Left renal pelvis (tissue), 4 donors: ENCODE data around the gene CIBAR2. TPM values are rescaled to one million over a fixed set of nuclear protein-coding genes. Genes with fewer than 3 reads are reported as not detected.

Source experiments
- DNase-seq, 4 donors: peaks; one replicate each; pipeline ENCODE4 v3.0.0-alpha.2; 2013; ENCODE audit warnings: low read depth in 4 of 4, low spot score in 3 of 4
- polyA plus RNA-seq, 4 donors: library from polyadenylated mRNA; unstranded; fragments of 120-200 nt; gene quantifications; one replicate each; pipeline ENCODE4 v1.2.1, GENCODE V29; 2013; ENCODE audit not compliant: insufficient read length in 4 of 4

CIBAR2 gene
- polyA plus RNA-seq, 4 donors = 0.16 to 0.29 (median 0.18) TPM; not detected in 1

GRCh38 chr16:85145188-85145587, 32.9 kb upstream of the CIBAR2 start:
- DNase-seq = no peak

DNA sequence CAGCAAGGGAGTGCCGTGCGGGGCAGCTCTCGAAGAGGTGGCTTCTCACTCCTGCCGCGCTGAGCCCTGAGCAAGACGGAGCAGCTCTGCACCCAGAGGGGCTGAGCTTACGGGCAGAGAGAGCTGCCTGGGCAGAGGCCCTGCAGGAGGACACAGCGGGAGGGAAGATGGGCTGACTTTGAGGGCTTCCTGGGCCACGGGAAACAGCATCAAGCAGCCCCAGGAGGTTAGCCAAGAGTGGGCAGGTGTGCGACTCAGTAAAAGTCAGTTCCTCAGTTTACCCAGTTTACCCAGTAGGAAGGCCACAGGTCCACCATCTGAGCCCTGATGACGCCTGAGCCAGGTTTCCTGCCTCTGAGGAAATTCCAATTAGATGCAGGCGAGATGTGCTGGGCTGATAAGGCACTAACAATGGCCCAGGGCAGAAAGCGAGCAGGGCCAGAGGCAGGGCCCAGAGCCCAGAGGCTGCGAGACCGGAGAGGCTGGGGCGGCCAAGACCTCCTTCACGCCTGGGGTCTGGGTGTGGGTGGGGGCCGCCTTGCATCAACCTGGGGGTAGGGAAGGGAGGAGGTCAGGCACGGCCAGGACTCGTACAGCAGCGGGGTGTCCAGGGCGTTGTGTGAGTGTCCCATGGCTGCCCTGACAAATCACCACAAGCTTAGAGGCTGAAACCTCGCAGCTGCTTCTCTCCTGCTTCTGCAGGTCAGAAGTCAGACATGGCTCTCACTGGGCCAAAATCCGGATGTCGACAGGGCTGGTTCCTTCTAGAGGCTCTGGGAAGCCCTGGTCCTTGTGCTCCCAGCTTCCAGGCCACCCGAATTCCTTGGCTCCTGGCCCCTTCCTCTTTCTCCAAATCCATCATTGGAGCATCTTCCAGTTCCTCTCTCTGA, 32.0 kb upstream of the CIBAR2 start:
- DNase-seq = no peak

DNA sequence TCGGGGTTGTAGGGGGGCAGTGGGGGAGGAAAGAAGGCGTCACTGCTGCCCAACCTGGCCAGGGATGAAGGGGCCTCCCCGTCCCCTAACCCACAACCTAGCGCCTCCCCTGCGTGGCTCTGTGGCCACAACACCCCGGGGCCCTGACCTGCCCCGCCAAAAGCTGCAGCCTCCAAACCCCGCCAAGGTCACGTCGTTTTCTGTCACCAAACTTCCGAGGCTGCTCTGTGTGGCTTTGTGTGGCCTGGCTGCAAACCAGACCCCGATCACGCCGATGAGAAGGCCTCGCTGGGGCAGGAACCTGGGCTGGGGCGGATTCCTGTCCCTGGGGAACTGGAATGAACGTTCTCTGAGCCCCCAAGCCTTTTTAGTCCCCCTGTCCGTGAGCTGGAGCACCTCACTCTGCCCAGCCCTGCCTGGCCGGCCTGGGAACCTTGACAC, 30.5 kb upstream of the CIBAR2 start:
- no peak for DNase-seq

- no peak for DNase-seq
Observed at GRCh38 chr16:85142129-85142513, 29.8 kb upstream of the CIBAR2 start.

GRCh38 chr16:85141491-85142128, 29.3 kb upstream of the CIBAR2 start:
- no peak for DNase-seq

DNA sequence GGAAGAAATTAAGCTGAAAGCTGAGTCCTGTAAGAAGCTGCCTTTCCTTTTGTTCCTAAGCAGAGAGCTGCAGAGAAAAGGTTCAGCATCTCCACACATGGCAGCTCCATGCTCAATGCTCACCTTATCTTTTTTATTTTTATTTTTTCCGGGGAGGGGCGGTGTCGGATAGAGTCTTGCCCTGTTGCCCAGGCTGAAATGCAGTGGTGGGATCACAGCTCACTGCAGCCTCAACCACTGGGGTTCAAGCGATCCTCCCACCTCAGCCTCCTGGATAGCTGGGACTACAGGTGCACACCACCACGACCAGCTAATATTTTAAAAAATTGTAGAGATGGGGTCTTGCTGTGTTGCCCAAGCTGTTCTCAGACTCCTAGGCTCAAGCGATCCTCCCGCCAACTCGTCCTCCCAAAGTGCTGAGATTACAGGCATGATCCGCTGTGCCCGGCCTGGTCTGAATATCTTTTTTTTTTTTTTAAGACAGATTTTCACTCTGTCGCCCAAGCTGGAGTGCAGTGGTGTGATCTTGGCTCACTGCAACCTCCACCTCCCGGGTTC, 28.3 kb upstream of the CIBAR2 start:
- no peak for DNase-seq

GRCh38 chr16:85139881-85140339, 27.6 kb upstream of the CIBAR2 start:
- no peak for DNase-seq

- no peak for DNase-seq
Observed at GRCh38 chr16:85138825-85139627, 26.8 kb upstream of the CIBAR2 start.

GRCh38 chr16:85138073-85138824, 26.0 kb upstream of the CIBAR2 start:
- DNase-seq = no peak

DNA sequence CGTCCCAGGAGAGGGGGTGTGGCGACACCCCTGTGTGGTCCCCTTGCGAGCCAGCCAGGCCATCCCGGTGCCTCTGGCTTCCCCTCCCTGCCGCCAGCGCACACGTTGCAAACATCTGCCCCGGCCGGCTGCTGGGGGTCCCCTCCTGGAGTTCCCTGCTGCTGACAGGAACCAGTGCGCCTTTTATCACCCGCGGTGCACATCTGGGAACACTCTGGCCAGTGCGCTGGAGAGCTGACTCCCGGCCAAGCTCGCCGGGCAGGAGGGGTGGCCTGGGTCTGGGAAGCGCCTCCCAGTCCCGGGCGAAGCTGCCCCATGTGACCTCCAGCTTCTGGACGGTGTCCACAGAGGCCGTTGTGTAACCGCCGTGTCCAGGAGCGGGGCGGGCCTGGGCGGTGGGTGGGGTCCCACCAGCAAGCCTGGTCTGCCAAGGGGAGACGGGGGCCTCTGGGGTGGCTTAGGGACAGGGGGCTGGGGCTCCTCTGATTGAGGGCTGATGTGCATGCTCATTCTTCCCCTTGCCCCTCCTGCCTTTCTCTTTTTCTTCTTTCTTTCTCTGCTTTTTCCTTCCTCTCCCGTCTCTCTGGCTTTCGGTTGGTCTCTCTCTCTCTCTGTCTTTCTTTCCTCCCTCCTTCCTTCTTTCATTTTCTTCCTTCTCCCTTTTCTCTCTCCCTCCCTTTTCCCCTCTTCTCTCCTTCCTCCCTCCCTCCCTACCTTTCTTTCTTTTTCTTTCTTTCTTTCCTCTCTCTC, 25.2 kb upstream of the CIBAR2 start:
- DNase-seq = no peak

- DNase-seq = no peak
Observed at GRCh38 chr16:85136702-85137322, 24.5 kb upstream of the CIBAR2 start.

DNA sequence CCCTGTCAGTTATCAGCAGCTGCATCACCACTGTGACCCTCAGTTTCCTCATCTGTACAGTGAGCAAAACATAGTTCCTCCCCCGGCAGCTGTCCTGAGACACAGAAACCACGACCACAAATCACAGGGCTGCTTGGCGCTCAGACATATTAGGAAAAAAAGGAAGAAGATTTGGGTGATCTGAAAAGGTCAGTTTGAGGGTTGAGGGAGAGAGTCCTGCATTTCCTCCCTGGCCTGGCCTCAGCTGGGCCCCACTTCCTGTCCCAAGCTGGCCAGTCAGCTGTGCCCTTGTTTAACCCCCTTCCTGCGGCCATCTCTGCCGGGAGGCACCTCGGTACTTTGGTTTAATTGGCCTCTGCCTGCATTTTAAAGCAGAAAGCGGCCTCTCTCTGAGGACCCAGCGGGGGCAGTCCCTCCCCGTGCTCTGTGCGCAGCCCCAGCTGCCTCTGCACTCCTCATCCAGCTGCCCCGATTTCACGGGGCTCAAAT, 24.0 kb upstream of the CIBAR2 start:
- DNase-seq = no peak

- no peak for DNase-seq
Observed at GRCh38 chr16:85134789-85135142, 22.5 kb upstream of the CIBAR2 start.

DNA sequence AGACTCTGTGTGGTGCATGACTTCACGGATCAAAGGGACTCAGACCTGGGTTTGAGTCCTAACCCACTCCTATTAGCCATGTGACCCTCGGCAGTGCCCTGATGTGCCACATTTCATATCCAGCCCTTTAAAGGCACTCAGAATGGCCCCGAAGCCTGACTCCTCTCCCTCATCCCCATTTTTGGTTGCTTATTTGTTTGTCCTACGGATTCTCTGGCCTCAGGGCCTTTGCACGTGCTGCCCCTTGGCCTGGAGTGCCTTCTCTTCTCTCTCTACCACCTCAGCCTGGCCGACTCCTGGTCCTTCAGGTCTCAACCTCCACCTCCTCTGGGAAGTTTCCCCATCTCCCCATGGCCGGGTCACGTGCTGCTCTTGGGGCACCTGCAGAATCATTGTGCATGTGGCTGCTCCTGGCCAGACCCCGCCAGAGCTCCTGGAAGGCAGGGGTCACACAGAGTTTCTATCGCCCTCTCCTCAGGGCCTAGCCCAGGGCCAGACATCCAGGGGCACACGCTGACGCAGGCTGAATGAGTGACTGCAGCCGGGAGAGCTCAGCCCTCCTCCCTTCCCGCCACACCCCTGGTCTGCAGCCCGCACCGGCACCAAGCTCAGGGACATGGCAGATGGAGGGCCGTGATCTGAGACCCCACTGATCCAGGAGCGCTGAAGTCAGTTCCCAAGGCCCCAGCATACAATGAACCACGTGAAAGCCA, 22.0 kb upstream of the CIBAR2 start:
- DNase-seq = no peak

DNA sequence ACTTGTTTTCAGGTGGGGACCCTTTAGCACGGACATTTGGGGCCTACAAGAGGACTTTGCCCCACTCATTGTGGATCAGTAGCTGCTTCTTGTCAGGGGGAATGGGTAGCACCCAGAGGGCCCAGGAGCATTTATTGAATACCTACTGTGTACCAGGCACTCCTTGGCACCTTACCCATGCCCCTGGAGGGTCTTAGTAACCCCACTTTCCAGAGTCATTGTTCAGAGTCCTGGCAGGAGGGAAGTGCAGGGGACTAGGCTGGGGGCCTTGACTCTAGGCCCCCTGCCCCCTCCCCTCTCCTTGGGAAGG, 21.0 kb upstream of the CIBAR2 start:
- no peak for DNase-seq

DNA sequence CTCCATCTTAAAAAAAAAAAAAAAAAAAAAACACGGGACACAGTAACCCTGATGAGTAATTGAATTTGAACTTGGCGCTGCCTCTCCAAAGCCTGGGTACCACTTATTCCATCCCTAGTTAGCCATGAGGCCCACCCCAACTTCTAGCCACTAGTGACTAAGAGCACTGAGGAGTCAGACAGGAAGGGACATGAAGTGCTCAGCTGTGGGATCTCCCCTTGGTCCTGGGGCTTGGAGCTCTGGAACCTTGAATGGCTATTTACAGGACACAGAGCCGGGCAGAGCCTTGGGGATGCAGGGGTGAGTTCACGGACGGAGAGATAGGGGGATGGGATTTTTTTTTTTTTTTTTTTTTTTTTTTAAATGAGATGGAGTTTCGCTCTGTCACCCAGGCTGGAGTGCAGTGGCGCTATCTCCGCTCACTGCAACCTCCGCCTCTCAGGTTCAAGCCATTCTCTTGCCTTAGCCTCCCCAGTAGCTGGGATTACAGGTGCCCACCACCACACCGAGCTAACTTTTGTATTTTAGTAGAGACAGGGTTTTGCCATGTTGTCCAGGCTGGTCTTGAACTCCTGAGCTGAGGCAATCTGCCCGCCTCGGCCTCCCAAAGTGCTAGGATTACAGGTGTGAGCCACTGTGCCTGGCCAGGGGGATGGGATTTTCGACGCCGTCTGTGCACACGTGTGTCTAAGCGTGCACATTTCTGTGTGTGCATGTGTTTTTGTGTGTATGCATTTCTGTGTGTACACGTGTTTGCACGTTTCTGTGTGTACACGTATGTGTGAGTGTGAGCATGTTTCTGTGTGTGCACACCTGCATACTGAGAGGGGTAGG, 20.4 kb upstream of the CIBAR2 start:
- no peak for DNase-seq

GRCh38 chr16:85130705-85131028, 18.4 kb upstream of the CIBAR2 start:
- no peak for DNase-seq
